ENCODE measurements around the gene BRWD1.

GRCh38 chr21:39288987-39289386, 24.4 kb downstream of the BRWD1 start:
- TF ChIP-seq, protein P1, sequence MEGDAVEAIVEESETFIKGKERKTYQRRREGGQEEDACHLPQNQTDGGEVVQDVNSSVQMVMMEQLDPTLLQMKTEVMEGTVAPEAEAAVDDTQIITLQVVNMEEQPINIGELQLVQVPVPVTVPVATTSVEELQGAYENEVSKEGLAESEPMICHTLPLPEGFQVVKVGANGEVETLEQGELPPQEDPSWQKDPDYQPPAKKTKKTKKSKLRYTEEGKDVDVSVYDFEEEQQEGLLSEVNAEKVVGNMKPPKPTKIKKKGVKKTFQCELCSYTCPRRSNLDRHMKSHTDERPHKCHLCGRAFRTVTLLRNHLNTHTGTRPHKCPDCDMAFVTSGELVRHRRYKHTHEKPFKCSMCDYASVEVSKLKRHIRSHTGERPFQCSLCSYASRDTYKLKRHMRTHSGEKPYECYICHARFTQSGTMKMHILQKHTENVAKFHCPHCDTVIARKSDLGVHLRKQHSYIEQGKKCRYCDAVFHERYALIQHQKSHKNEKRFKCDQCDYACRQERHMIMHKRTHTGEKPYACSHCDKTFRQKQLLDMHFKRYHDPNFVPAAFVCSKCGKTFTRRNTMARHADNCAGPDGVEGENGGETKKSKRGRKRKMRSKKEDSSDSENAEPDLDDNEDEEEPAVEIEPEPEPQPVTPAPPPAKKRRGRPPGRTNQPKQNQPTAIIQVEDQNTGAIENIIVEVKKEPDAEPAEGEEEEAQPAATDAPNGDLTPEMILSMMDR (IDR thresholded peaks at IDR 0.05) = no peak
- TF ChIP-seq POLR2A (IDR thresholded peaks at IDR 0.05) = no peak
